GM18909 (cell line): Measurements from ENCODE around the gene PPP4C.
"Not testable (repeated sequence)": the region's sequence is repeated elsewhere in the genome, so short reads cannot be mapped to it uniquely, and the experiment has no call there.

Experiments used
- ATAC-seq: cut with Tn5 transposase; IDR thresholded peaks from one replicate; pipeline ENCODE4 v1.9.1; 2021; ENCODE audit warnings: mild to moderate bottlenecking; ENCODE audit not compliant: unreplicated experiment, poor library complexity

PPP4C gene

DNA sequence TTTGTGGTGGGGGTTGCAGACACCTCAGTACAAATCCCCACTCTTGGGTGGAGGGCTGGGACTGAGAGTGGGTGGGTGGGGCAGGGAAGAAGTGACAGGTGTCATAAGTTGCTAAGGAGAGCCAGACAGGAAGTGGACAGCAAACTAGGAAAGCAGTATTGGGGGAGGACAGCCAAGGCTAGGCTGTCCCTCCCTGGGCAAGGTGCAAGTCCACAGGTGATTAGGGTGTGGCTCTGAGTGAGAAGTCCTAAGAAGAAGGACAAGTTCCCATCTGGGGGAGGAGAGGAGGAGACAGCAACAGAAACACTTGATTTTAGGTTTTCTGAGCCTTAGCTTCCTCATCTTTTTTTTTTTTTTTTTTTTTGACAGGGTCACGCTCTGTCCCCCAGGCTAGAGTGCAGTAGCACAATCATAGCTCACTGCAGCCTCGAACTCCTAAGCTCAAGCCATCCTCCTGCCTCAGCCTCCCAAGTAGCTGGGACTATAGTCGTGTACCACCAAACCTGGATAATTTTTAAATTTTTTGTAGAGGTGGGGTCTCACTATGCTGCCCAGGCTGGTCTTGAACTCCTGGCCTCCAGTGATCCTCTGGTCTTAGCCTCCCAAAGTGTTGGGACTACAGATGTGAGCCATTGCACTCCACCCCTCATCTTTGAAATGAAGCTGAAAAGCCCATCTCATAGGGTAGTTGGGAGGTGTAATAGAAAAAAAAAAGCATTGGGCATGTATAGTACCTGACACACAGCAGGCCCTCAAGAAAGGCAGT is 44.7 kb downstream of the PPP4C start:
- ATAC-seq: no peak

DNA sequence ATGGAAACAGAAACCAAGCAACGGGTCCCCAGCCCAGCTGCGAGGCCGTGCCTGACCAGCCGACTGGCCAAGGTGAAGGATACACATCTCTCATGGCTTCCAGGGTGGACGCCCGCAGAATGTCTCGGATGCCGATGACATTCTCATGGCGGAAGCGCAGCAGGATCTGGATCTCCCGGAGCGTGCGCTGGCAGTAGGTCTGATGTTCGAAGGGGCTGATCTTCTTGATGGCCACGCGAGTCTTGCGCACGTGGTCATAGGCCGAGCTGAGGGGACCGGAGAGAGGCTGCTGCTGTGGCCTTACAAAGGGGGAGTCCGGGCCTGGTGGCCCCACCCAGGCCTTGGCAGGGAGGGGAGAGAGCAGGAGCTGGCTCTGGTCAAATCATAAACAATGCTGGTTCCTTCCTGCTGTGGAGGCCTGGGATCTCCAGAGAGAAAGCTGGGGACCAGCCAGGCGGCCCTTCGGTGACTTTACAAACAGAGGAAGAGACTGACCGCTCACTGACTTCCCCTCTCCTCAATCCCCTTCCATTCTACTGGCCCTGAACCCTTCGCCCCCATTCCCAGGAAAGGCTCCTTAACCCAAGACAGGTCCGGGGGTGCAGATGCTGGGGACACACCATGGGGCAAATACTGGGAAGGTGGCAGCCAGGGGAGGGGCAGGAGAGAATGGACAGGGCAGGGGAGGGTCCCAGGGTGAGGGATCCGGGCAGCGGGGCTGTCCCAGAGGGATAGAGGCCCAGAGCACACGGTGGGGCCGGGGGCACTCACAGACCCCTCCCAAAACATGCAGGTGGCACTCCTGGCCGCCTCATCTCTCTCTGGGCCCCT is 46.2 kb downstream of the PPP4C start:
- no peak for ATAC-seq

DNA sequence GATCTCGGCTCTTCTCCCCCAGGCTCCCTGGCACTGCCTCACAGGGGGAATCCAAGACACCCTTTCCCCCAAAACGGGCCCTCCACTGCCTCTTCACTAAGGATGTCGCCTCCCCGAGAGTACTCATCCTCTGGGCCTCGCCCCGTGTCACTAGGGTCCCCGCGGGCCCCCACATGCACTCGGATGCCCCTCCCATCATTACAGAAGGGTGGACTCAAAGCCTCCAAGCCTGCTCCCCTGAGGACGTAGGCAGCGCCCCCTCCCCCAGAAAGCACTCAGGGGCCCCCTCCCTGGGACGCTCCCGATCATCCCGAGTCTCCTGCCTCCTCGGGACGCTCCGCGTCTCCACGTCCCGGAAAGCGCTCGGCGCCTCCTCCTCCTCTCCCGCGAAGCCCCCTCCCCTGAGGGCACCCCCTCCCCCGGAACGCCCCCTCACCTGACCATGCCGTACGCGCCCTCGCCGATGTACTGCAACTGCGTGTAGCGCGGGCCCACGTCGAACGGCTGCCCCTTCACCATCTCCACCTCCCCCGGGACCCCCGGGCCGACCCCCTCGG is 46.9 kb downstream of the PPP4C start:
- ATAC-seq: no peak

DNA sequence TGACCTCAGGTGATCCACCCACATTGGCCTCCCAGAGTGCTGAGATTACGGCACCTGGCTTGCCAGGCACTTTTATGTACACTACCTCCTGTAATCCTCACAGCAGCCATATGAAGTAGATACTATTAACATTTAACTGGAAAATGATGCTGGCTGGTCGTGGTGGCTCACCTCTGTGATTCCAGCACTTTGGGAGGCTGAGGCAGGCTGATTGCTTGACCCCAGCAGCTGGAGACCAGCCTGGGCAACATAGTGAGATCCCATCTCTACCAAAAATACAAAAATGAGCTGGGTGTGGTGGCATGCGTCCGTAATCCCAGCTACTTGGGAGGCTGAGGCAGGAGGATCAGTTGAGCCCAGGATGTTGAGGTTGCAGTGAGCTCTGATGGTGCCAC is 49.2 kb downstream of the PPP4C start:
- ATAC-seq: no peak

DNA sequence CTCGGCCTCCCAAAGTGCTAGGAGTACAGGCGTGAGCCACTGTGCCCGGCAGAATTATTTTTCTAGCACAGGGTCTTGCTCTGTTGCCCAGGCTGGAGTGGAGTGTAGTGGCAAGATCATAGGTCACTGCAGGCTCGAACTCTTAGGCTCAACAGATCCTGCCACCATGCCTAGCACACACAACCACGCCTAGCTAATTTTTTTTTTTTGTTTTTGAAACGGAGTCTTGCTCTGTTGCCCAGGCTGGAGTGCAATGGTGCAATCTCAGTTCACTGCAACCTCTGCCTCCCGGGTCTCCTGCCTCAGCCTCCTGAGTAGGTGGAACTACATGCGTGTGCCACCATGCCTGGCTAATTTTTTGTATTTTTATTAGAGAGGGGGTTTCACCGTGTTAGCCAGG is 49.9 kb downstream of the PPP4C start:
- ATAC-seq: not testable (repeated sequence)

DNA sequence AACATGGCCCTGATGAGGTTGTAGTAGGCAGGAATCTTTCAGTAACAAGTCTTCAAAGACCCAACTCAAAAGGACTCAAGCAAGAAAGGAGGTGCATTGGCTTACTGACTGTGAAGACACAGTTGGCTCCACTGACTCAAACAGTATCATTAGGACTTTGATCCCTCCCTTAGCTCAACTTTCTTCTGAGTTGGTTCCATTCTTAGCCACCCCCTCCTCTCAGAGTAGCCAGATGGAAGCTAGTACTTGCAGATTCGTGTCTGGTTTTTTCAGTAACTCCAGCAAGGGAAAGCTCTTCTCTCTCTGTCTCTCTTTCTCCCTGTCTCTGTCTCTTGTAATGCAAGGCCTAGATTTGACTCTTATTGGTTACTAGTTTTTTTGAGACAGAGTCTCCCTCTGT is 52.2 kb downstream of the PPP4C start:
- no peak for ATAC-seq

DNA sequence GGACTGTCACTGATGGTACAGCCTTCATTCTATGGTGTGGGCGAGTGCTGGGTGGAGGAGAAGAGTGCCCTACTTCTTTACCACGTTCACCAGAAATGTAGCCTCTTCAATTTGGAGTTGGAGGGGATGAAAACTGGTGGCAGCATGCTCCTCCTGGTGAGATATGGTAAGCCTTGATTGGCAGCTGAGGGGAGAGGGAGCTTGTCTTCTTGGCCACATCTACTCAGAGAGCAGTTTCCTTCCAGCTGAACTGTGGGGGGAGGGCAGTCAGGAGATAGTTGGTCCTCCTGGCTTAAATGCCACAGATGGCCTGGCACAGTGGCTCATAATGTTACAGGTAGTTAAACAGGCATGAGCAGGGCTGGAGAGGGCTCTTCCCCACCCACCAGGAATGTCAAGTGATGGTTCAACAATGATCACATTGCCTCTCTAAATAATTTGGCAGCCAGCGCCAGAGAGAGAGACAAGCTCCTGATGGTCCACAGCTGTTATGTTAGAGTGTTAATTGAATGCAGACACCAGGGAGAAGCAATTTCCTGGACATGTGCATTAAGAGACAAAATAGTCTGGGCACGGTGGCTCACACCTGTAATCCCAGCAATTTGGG is 56.2 kb downstream of the PPP4C start:
- no peak for ATAC-seq

DNA sequence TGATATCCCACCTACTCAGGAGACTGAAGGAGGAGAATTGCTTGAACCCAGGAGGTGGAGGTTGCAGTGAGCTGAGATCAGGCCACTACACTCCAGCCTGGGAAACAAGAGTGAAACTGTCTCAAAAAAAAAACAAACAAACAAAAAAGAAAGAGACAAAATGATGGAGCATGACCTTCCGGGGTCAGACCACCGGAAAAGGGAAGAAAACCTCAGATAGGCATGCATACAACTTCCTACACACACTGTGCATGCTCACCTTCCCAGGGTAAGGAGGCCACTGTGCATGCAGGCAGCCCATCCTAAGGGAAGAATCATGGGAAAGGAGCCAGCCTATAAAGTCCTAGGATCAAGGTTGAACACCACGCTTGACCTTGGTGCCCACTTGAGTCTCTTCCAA is 56.8 kb downstream of the PPP4C start:
- ATAC-seq: no peak
